Adrenal gland (tissue), 12 donors: Measurements from ENCODE around the gene ANKRD11. TPM values are rescaled to one million over a fixed set of nuclear protein-coding genes. Genes with fewer than 3 reads are reported as not detected.

Experiments used
- DNase-seq, 7 donors: peaks; one replicate each; pipeline ENCODE4 v3.0.0-alpha.2; 2019 to 2020
- H3K27ac ChIP-seq, 5 donors: fragments of 200-600 bp; sonication (generic) in 4 of 5; 1 replicate in 3 of 5; 2 replicates in 2 of 5; pipeline versions ENCODE4 v1.5.1 to v1.8.0; 2016 to 2020; ENCODE audit warnings: mild to moderate bottlenecking in 1 of 5
- H3K27me3 ChIP-seq: fragments of 200-600 bp; 2 replicates; pipeline ENCODE4 v1.8.0; 2021
- H3K36me3 ChIP-seq, 2 donors: fragments of 200-600 bp; replicated peaks in 1 of 2; 1 replicate in 1 of 2; 2 replicates in 1 of 2; pipeline versions ENCODE4 v1.5.1 to v1.8.0; 2018 to 2022
- H3K4me1 ChIP-seq, 2 donors: fragments of 200-600 bp; replicated peaks in 1 of 2; 1 replicate in 1 of 2; 2 replicates in 1 of 2; pipeline versions ENCODE4 v1.5.1 to v1.8.0; 2018 to 2021
- H3K4me3 ChIP-seq, 4 donors: fragments of 200-600 bp; sonication (generic) in 3 of 4; one replicate each; pipeline ENCODE4 v1.5.1; 2016 to 2018
- H3K9me3 ChIP-seq, 3 donors: fragments of 200-600 bp; sonication (generic) in 1 of 3; replicated peaks in 1 of 3; 1 replicate in 2 of 3; 2 replicates in 1 of 3; pipeline versions ENCODE4 v1.5.1 to v1.8.0; 2016 to 2021
- CTCF ChIP-seq, 6 experiments: fragments of 450-650 bp in 4 of 6; fragments of 200-600 bp in 2 of 6; sonication (generic) in 1 of 6; IDR thresholded peaks; 1 replicate in 5 of 6; 2 replicates in 1 of 6; pipeline versions ENCODE4 v1.5.1 to v1.8.0; 2016 to 2021; ENCODE audit warnings: antibody characterized with exemption in 6 of 6, mild to moderate bottlenecking in 2 of 6, moderate library complexity in 1 of 6
- POLR2A ChIP-seq, 2 donors: fragments of 450-650 bp; IDR thresholded peaks; one replicate each; pipeline ENCODE4 v1.6.1; 2017; ENCODE audit warnings: antibody characterized with exemption in 2 of 2, mild to moderate bottlenecking in 2 of 2, moderate library complexity in 1 of 2
- WGBS, 4 donors: extraction: QIAGEN DNeasy Blood & Tissue Kit in 2 of 4; methylation state at CpG; one replicate each; pipeline versions ENCODE4 v1.1.5 to v1.1.7; 2013 to 2017; 5-methylcytosine and 5-hydroxymethylcytosine counted together
- intact Hi-C, 2 donors: fragments of 100-400 bp; cut with DNase I; formaldehyde crosslinking; loops; one replicate each; pipeline versions ENCODE4 v1.14.1 to v1.15.0; 2022 to 2023
- polyA plus RNA-seq, 3 donors: library from polyadenylated mRNA; stranded (reverse); fragments of 200-250 nt in 2 of 3; fragments of 350-450 nt in 1 of 3; fragmentation: Illumina TruSeq in 1 of 3; extraction: RNeasy Lipid Tissue Mini Kit (QIAGEN cat#74804) in 1 of 3; gene quantifications; one replicate each; pipeline ENCODE4 v1.2.3, GENCODE V29; 2013 to 2014
- total RNA-seq, 9 donors: library from RNA; depleted of rRNA in 4 of 9; stranded (reverse); fragments of >200 nt in 4 of 9; fragments of 120-200 nt in 1 of 9; fragmentation: NEBNext Ultra II Directional in 1 of 9; extraction: Animal tissue kit (Norgen Biotek cat#: 25700) in 1 of 9; gene quantifications; one replicate each; pipeline versions ENCODE4 v1.1.0 to v1.2.4, GENCODE V29; 2013 to 2023
- donor health status: healthy with polysubstance abuse.
- donor health status: Bipolar disorder and iron deficiency.
- donor health status: DM: yes; HTN: yes; CAD: no.
- donor health status: DM: no; HTN: no; CAD: no.
- donor health status: DM: no; HTN: no; CAD: no.
- donor health status: DM: yes; HTN: yes; CAD: no.

The ANKRD11 gene
- total and polyA plus RNA-seq, 12 donors, result 29.7 to 127 (median 80.1) TPM

- TF ChIP-seq CTCF (IDR thresholded peaks at IDR 0.05), result no peak
- no peak for TF ChIP-seq POLR2A (IDR thresholded peaks at IDR 0.05)
- H3K9me3 ChIP-seq, result no peaks in the 10 kb centered on the region
- peaks cover 0 to 20% of the 10 kb centered on the region in 2 donors for H3K36me3 ChIP-seq
- no peak overlapping the region for H3K27ac ChIP-seq
- no peak for DNase-seq
- H3K4me1 ChIP-seq, result no peaks in the 10 kb centered on the region
- WGBS, 4 donors, result 82 to 94% (median 89%) methylated on average over 9 to 22 of the region's 22 CpGs
- H3K27me3 ChIP-seq, result no peaks in the 10 kb centered on the region
- no peak overlapping the region for H3K4me3 ChIP-seq
- intact Hi-C loops, result loop anchor here in 1 of 2 donors (5.0 kb wide), 1 partner anchor 50 kb away; no protein-coding TSS in a partner anchor
Observed at GRCh38 chr16:89292443-89293078, 197.8 kb downstream of the ANKRD11 start.

GRCh38 chr16:89291776-89292175 is 198.6 kb downstream of the ANKRD11 start:
- H3K4me1 ChIP-seq, result no peaks in the 10 kb centered on the region
- H3K27me3 ChIP-seq, result no peaks in the 10 kb centered on the region
- H3K9me3 ChIP-seq, result no peaks in the 10 kb centered on the region
- peaks cover 0 to 26% of the 10 kb centered on the region in 2 donors for H3K36me3 ChIP-seq
- no peak overlapping the region for H3K27ac ChIP-seq
- no peak for DNase-seq
- no peak for TF ChIP-seq CTCF (IDR thresholded peaks at IDR 0.05)
- no peak for TF ChIP-seq POLR2A (IDR thresholded peaks at IDR 0.05)
- no peak overlapping the region for H3K4me3 ChIP-seq
- 74 to 83% (median 78%) methylated on average over 5 to 13 of the region's 13 CpGs for WGBS, 4 donors
- intact Hi-C loops, result loop anchor here in 1 of 2 donors (5.0 kb wide), 1 partner anchor 49 kb away; no protein-coding TSS in a partner anchor

GRCh38 chr16:89291363-89291762 is 199.0 kb downstream of the ANKRD11 start:
- Histone ChIP-seq H3K9me3 (no peaks in the 10 kb centered on the region), H3K36me3 (peaks cover 0 to 30% of the 10 kb centered on the region in 2 donors), H3K4me3 (no peak overlapping the region), H3K27ac (no peak overlapping the region), H3K27me3 (no peaks in the 10 kb centered on the region), H3K4me1 (no peaks in the 10 kb centered on the region)
- no peak for DNase-seq
- WGBS, 4 donors, result 58 to 80% (median 77%) methylated on average over 9 of the region's 9 CpGs
- intact Hi-C loops, result loop anchor here in 1 of 2 donors (5.0 kb wide), 1 partner anchor 49 kb away; no protein-coding TSS in a partner anchor
- TF ChIP-seq POLR2A (IDR thresholded peaks at IDR 0.05), result no peak
- no peak for TF ChIP-seq CTCF (IDR thresholded peaks at IDR 0.05)

GRCh38 chr16:89290887-89291286 is 199.5 kb downstream of the ANKRD11 start:
- intact Hi-C loops, result loop anchor here in 1 of 2 donors (5.0 kb wide), 1 partner anchor 49 kb away; no protein-coding TSS in a partner anchor
- no peaks in the 10 kb centered on the region for H3K4me1 ChIP-seq
- peaks cover 0 to 35% of the 10 kb centered on the region in 2 donors for H3K36me3 ChIP-seq
- no peak overlapping the region for H3K27ac ChIP-seq
- H3K4me3 ChIP-seq, result no peak overlapping the region
- 82 to 91% (median 86%) methylated on average over 10 to 17 of the region's 17 CpGs for WGBS, 4 donors
- DNase-seq, result no peak
- no peak for TF ChIP-seq CTCF (IDR thresholded peaks at IDR 0.05)
- no peak for TF ChIP-seq POLR2A (IDR thresholded peaks at IDR 0.05)
- H3K9me3 ChIP-seq, result no peaks in the 10 kb centered on the region
- H3K27me3 ChIP-seq, result no peaks in the 10 kb centered on the region
